ENCODE measurements around the gene OR2J3.
"Not testable (repeated sequence)": the region's sequence is repeated elsewhere in the genome, so short reads cannot be mapped to it uniquely, and the experiment has no call there.

OR2J3 gene

DNA sequence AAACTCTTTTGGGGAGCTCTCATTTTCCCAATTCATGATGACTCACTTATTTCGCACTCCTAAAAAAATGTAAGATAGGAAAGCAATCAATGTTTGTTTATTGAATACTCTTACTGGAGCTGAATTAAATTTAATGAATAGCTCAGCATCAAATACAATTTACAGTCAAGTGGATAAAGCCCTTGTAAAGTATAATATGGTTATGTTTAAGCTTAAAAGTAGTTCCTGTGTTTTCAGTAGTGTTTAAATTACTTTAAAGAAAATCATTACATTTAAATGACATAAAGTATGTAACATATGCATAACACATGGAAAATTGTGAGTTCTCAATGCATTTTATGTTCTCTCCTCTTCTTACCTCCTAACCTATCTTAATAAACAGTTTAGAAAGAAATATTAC is 20.6 kb upstream of the OR2J3 start, which contains the start of gene OR2B3:
Gene OR2B3, minus strand, starts transcription at position 101 of the 400 bp plus-strand sequence. Its CDS starts 65 bp downstream, at position 36.
- no peak for DNase-seq (ENCODE audit: low read depth)
- H3K4me3 ChIP-seq (ENCODE audit: low read depth, low read length), result no peak within 1 kb of the TSS
- TF ChIP-seq, protein P1, sequence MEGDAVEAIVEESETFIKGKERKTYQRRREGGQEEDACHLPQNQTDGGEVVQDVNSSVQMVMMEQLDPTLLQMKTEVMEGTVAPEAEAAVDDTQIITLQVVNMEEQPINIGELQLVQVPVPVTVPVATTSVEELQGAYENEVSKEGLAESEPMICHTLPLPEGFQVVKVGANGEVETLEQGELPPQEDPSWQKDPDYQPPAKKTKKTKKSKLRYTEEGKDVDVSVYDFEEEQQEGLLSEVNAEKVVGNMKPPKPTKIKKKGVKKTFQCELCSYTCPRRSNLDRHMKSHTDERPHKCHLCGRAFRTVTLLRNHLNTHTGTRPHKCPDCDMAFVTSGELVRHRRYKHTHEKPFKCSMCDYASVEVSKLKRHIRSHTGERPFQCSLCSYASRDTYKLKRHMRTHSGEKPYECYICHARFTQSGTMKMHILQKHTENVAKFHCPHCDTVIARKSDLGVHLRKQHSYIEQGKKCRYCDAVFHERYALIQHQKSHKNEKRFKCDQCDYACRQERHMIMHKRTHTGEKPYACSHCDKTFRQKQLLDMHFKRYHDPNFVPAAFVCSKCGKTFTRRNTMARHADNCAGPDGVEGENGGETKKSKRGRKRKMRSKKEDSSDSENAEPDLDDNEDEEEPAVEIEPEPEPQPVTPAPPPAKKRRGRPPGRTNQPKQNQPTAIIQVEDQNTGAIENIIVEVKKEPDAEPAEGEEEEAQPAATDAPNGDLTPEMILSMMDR (IDR thresholded peaks at IDR 0.05; ENCODE audit: low read depth, low read length), result no peak
- TF ChIP-seq POLR2A (IDR thresholded peaks at IDR 0.05; ENCODE audit: extremely low read depth, insufficient read length), result no peak
- TF ChIP-seq, protein P2, sequence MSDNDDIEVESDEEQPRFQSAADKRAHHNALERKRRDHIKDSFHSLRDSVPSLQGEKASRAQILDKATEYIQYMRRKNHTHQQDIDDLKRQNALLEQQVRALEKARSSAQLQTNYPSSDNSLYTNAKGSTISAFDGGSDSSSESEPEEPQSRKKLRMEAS (IDR thresholded peaks at IDR 0.05; ENCODE audit: low read depth, low read length), result no peak
- no peak for TF ChIP-seq MYC (IDR thresholded peaks at IDR 0.05; ENCODE audit: low read depth, low read length)

DNA sequence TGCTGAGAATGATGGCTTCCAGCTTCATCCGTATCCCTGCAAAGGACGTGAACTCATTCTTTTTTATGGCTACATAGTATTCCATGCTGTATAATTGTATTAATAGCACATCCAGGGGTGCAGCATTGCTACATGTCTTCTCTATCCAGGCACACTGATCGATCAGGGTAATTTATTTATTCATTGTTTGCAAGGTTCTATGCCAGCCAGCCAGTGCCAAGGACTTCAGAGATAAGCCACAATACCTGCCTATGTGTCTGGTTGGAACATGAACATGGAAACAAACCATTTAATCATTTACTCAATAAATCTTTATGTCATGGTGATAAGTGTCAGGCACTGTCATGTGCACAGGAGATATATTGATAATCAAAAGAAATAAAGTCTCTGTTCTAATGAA is 14.9 kb upstream of the OR2J3 start:
- no peak overlapping the region for H3K4me3 ChIP-seq (ENCODE audit: low read depth, low read length)
- DNase-seq (ENCODE audit: low read depth), result no peak
- TF ChIP-seq, protein P2 (IDR thresholded peaks at IDR 0.05; ENCODE audit: low read depth, low read length), result no peak
- TF ChIP-seq MYC (IDR thresholded peaks at IDR 0.05; ENCODE audit: low read depth, low read length) (no peak), POLR2A (IDR thresholded peaks at IDR 0.05; ENCODE audit: extremely low read depth, insufficient read length) (no peak)
- TF ChIP-seq, protein P1 (IDR thresholded peaks at IDR 0.05; ENCODE audit: low read depth, low read length), result no peak

DNA sequence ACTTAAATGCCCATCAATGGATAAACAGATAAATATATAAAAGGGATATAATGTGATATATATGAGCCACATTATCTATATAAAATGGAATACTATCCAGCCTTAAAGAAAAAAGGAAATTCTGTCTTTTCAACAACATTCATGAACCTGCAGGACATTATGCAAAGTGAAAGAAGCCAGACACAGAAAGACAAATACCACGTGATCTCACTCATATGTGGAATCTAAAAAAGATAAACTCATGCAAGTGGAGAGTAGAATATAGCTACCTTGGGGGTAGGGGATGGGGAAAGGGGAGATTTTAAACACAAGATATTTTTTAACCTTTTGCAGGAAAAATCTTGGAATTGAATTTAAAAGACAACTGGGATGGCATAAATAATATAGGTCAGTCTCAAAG is 10.1 kb upstream of the OR2J3 start:
- DNase-seq (ENCODE audit: low read depth), result no peak
- TF ChIP-seq MYC (IDR thresholded peaks at IDR 0.05; ENCODE audit: low read depth, low read length) (no peak), POLR2A (IDR thresholded peaks at IDR 0.05; ENCODE audit: extremely low read depth, insufficient read length) (no peak)
- TF ChIP-seq, protein P1 (IDR thresholded peaks at IDR 0.05; ENCODE audit: low read depth, low read length), result no peak
- TF ChIP-seq, protein P2 (IDR thresholded peaks at IDR 0.05; ENCODE audit: low read depth, low read length), result no peak
- H3K4me3 ChIP-seq (ENCODE audit: low read depth, low read length), result no peak overlapping the region

DNA sequence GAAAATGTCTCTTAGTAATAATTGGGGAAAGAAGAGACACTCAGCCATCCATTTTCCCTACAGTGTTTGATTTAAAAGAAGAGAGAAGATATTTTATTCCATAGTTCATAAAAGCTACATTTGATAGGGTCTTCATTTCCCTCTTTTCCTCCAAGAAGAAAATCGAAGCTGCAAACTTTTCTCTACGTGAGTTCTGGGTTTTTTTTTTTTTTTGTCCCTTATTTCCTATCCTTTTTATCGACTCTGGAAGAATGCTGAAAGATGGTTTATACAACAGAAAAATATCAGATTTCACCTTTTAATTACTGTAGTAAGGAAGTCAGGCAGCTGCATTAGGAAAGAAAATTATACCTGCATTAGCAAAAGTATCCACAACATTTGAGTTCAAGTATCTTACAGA is 8.7 kb upstream of the OR2J3 start, which contains the start of gene OR2J1:
Gene OR2J1, plus strand, starts transcription at position 301 of the 400 bp plus-strand sequence. CDS start 1,453 bp downstream, outside the sequence.
- DNase-seq (ENCODE audit: low read depth), result no peak
- TF ChIP-seq POLR2A (IDR thresholded peaks at IDR 0.05; ENCODE audit: extremely low read depth, insufficient read length) (no peak), MYC (IDR thresholded peaks at IDR 0.05; ENCODE audit: low read depth, low read length) (no peak)
- TF ChIP-seq, protein P2 (IDR thresholded peaks at IDR 0.05; ENCODE audit: low read depth, low read length), result no peak
- TF ChIP-seq, protein P1 (IDR thresholded peaks at IDR 0.05; ENCODE audit: low read depth, low read length), result no peak
- no peak within 1 kb of the TSS for H3K4me3 ChIP-seq (ENCODE audit: low read depth, low read length)

DNA sequence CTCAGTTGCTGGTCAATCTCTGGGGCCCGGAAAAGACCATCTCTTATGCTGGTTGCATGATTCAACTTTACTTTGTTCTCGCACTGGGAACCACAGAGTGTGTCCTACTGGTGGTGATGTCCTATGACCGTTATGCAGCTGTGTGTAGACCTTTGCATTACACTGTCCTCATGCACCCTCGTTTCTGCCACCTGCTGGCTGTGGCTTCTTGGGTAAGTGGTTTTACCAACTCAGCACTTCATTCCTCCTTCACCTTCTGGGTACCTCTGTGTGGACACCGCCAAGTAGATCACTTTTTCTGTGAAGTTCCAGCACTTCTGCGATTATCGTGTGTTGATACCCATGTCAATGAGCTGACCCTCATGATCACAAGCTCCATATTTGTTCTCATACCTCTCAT is 4.3 kb downstream of the OR2J3 start:
- TF ChIP-seq, protein P2 (IDR thresholded peaks at IDR 0.05; ENCODE audit: low read depth, low read length), result no peak
- TF ChIP-seq MYC (IDR thresholded peaks at IDR 0.05; ENCODE audit: low read depth, low read length) (no peak), POLR2A (IDR thresholded peaks at IDR 0.05; ENCODE audit: extremely low read depth, insufficient read length) (no peak)
- TF ChIP-seq, protein P1 (IDR thresholded peaks at IDR 0.05; ENCODE audit: low read depth, low read length), result no peak
- peak; percentile 12 for DNase-seq (ENCODE audit: low read depth)
- H3K4me3 ChIP-seq (ENCODE audit: low read depth, low read length), result no peak overlapping the region

DNA sequence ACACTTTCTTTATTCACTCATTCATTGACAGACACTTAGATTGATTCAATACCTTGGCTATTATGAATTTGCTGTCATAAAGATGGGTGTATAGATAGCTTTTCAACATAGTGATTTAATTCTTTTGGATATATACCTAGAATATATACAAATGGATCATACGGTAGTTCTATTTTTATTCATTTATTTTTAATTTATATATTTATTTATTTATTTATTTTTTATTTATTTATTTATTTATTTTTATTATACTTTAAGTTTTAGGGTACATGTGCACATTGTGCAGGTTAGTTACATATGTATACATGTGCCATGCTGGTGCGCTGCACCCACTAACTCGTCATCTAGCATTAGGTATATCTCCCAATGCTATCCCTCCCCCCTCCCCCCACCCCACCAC is 7.1 kb downstream of the OR2J3 start:
- not testable (repeated sequence) for H3K4me3 ChIP-seq (ENCODE audit: low read depth, low read length)

More for the DNA sequence above, 7.1 kb downstream of the OR2J3 start:
- DNase-seq (ENCODE audit: low read depth), result not testable (repeated sequence)

Data from NB4 (cell line).